Sigmoid colon (tissue), 4 donors: ENCODE results near the gene BPIFA1.

Experiments
- CTCF ChIP-seq, 4 experiments: fragments of 450-650 bp in 3 of 4; fragments of 200-600 bp in 1 of 4; IDR thresholded peaks; one replicate each; pipeline ENCODE4 v1.5.1; 2016 to 2019; ENCODE audit warnings: antibody characterized with exemption in 4 of 4, mild to moderate bottlenecking in 3 of 4, moderate library complexity in 2 of 4
- EP300 ChIP-seq, 4 donors: sonication (generic); formaldehyde crosslinking; IDR thresholded peaks; one replicate each; pipeline ENCODE4 v1.6.1; 2017; ENCODE audit warnings: antibody characterized with exemption in 4 of 4
- POLR2A ChIP-seq, 2 donors: fragments of 450-650 bp; IDR thresholded peaks; one replicate each; pipeline ENCODE4 v1.6.1; 2016; ENCODE audit warnings: antibody characterized with exemption in 2 of 2, mild to moderate bottlenecking in 2 of 2, moderate library complexity in 2 of 2
- POLR2AphosphoS5 ChIP-seq, 4 donors: sonication (generic); formaldehyde crosslinking; IDR thresholded peaks; one replicate each; pipeline ENCODE4 v1.6.1; 2017; ENCODE audit warnings: antibody characterized with exemption in 4 of 4

DNA sequence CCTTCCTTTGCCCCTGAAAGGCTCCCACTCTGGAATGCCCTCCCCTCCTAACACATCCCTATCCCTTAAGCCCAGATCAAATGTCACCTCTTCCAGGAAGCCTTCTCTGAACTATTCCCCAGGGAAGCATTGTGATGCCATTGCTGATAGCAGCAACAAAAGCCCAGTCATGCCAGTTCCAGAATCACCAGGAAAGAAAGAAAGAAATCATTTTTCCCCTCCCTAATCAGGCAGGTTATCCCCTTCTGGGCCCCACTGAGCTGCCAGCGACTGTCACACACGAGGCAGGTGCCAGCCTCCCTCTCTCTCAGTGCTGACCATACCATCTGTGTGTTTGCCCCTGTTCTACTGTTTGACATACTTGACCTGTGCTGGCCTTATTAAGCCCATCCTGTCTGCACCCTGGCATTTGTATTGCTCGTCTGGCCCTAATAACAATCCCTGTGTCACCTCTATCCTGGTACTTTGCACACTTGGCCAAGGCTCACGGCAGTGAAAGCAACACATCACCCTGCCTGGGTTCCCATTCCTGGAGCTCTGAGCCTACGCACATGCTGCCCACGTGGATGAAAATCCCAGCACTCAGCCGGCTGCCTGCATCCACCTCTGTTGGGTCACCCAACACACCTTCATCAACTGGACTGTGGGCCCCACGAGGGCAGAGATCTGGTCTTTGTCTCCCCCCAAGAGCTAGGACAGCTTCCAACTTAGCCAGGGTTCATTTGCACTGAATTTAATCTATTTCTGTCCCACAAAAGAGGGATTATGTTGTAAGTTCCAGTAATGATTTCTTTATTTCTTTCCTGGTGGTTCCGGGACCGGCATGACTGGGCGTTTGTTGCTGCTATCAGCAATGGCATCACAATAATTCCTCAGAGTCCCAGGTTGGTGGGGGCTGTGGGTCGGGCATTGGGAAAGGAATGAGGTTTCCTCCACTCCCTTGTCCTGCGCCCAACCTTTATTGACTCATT is 42.0 kb downstream of the BPIFA1 start:
- TF ChIP-seq CTCF (IDR thresholded peaks at IDR 0.05) (no peak), POLR2A (IDR thresholded peaks at IDR 0.05) (no peak), POLR2AphosphoS5 (IDR thresholded peaks at IDR 0.05) (no peak), EP300 (IDR thresholded peaks at IDR 0.05) (no peak)
